ENCODE data around the gene OPCML. TPM values are rescaled to one million over a fixed set of nuclear protein-coding genes. Genes with fewer than 3 reads are reported as not detected.

OPCML gene
- total RNA-seq, 2 donors from 2014 or later, result not detected

- Mint-ChIP-seq H3K27ac (no peak overlapping the region), H3K36me3 (ENCODE audit: low read depth) (peaks cover 5% of the 10 kb centered on the region), H3K4me1 (peaks cover 8% of the 10 kb centered on the region), H3K27me3 (peaks cover 58% of the 10 kb centered on the region), H3K4me3 (no peak overlapping the region)
- no peak for ATAC-seq
- no peaks in the 10 kb centered on the region for H3K9me3 ChIP-seq (ENCODE audit: control insufficient read depth, low read length, poor library complexity, severe bottlenecking)
- DNase-seq, result no peak
Observed at GRCh38 chr11:133064961-133065360, 467.3 kb downstream of the OPCML start.

- DNase-seq (no peak), ATAC-seq (no peak)
- H3K27me3 Mint-ChIP-seq, result peaks cover 62% of the 10 kb centered on the region
- H3K4me1 Mint-ChIP-seq, result peaks cover 8% of the 10 kb centered on the region
- no peaks in the 10 kb centered on the region for H3K9me3 ChIP-seq (ENCODE audit: control insufficient read depth, low read length, poor library complexity, severe bottlenecking)
- no peak overlapping the region for H3K4me3 Mint-ChIP-seq
- H3K27ac Mint-ChIP-seq, result no peak overlapping the region
- peaks cover 5% of the 10 kb centered on the region for H3K36me3 Mint-ChIP-seq (ENCODE audit: low read depth)
Observed at GRCh38 chr11:133064152-133064877, 468.0 kb downstream of the OPCML start.

- H3K36me3 Mint-ChIP-seq (ENCODE audit: low read depth), result no peaks in the 10 kb centered on the region
- H3K27me3 Mint-ChIP-seq, result peaks cover 30% of the 10 kb centered on the region
- H3K27ac Mint-ChIP-seq, result no peak overlapping the region
- H3K9me3 ChIP-seq (ENCODE audit: control insufficient read depth, low read length, poor library complexity, severe bottlenecking), result no peaks in the 10 kb centered on the region
- DNase-seq, result no peak
- no peaks in the 10 kb centered on the region for H3K4me1 Mint-ChIP-seq
- no peak for ATAC-seq
- no peak overlapping the region for H3K4me3 Mint-ChIP-seq
Observed at GRCh38 chr11:133058501-133058900, 473.8 kb downstream of the OPCML start.

- ATAC-seq (no peak), DNase-seq (no peak)
- Mint-ChIP-seq H3K36me3 (ENCODE audit: low read depth) (no peaks in the 10 kb centered on the region), H3K4me3 (no peak overlapping the region), H3K27me3 (peaks cover 14% of the 10 kb centered on the region), H3K27ac (no peak overlapping the region), H3K4me1 (no peaks in the 10 kb centered on the region)
- no peaks in the 10 kb centered on the region for H3K9me3 ChIP-seq (ENCODE audit: control insufficient read depth, low read length, poor library complexity, severe bottlenecking)
Observed at GRCh38 chr11:133053124-133053776, 479.1 kb downstream of the OPCML start.

GRCh38 chr11:133052537-133052936 is 479.8 kb downstream of the OPCML start:
- no peak for DNase-seq
- no peaks in the 10 kb centered on the region for H3K9me3 ChIP-seq (ENCODE audit: control insufficient read depth, low read length, poor library complexity, severe bottlenecking)
- H3K4me1 Mint-ChIP-seq, result no peaks in the 10 kb centered on the region
- no peak overlapping the region for H3K4me3 Mint-ChIP-seq
- H3K36me3 Mint-ChIP-seq (ENCODE audit: low read depth), result no peaks in the 10 kb centered on the region
- no peak overlapping the region for H3K27ac Mint-ChIP-seq
- peaks cover 20% of the 10 kb centered on the region for H3K27me3 Mint-ChIP-seq
- ATAC-seq, result no peak

GRCh38 chr11:133049244-133050019 is 482.9 kb downstream of the OPCML start:
- H3K27me3 Mint-ChIP-seq, result peaks cover 20% of the 10 kb centered on the region
- no peak for ATAC-seq

GRCh38 chr11:133048270-133048669 is 484.0 kb downstream of the OPCML start:
- no peak for ATAC-seq
- Mint-ChIP-seq H3K36me3 (ENCODE audit: low read depth) (no peaks in the 10 kb centered on the region), H3K4me1 (no peaks in the 10 kb centered on the region), H3K27ac (no peak overlapping the region), H3K4me3 (no peak overlapping the region), H3K27me3 (peaks cover 29% of the 10 kb centered on the region)
- no peaks in the 10 kb centered on the region for H3K9me3 ChIP-seq (ENCODE audit: control insufficient read depth, low read length, poor library complexity, severe bottlenecking)
- no peak for DNase-seq

More at GRCh38 chr11:133049244-133050019, 482.9 kb downstream of the OPCML start:
- H3K9me3 ChIP-seq (ENCODE audit: control insufficient read depth, low read length, poor library complexity, severe bottlenecking), result no peaks in the 10 kb centered on the region
- Mint-ChIP-seq H3K36me3 (ENCODE audit: low read depth) (no peaks in the 10 kb centered on the region), H3K4me1 (no peaks in the 10 kb centered on the region), H3K4me3 (no peak overlapping the region), H3K27ac (no peak overlapping the region)
- DNase-seq, result no peak

- no peaks in the 10 kb centered on the region for H3K9me3 ChIP-seq (ENCODE audit: control insufficient read depth, low read length, poor library complexity, severe bottlenecking)
- H3K27ac Mint-ChIP-seq, result no peak overlapping the region
- ATAC-seq, result no peak
- no peak for DNase-seq
- peaks cover 35% of the 10 kb centered on the region for H3K27me3 Mint-ChIP-seq
- no peaks in the 10 kb centered on the region for H3K36me3 Mint-ChIP-seq (ENCODE audit: low read depth)
- no peaks in the 10 kb centered on the region for H3K4me1 Mint-ChIP-seq
- no peak overlapping the region for H3K4me3 Mint-ChIP-seq
Observed at GRCh38 chr11:133047771-133048115, 484.6 kb downstream of the OPCML start.

- H3K9me3 ChIP-seq (ENCODE audit: control insufficient read depth, low read length, poor library complexity, severe bottlenecking), result no peaks in the 10 kb centered on the region
- Mint-ChIP-seq H3K27me3 (peaks cover 35% of the 10 kb centered on the region), H3K27ac (no peak overlapping the region), H3K36me3 (ENCODE audit: low read depth) (no peaks in the 10 kb centered on the region), H3K4me3 (no peak overlapping the region), H3K4me1 (no peaks in the 10 kb centered on the region)
- no peak for ATAC-seq
- DNase-seq, result no peak
Observed at GRCh38 chr11:133047036-133047770, 485.1 kb downstream of the OPCML start.

GRCh38 chr11:133046252-133046651 is 486.0 kb downstream of the OPCML start:
- Mint-ChIP-seq H3K36me3 (ENCODE audit: low read depth) (no peaks in the 10 kb centered on the region), H3K27me3 (peaks cover 34% of the 10 kb centered on the region), H3K4me1 (no peaks in the 10 kb centered on the region), H3K27ac (no peak overlapping the region), H3K4me3 (no peak overlapping the region)
- H3K9me3 ChIP-seq (ENCODE audit: control insufficient read depth, low read length, poor library complexity, severe bottlenecking), result no peaks in the 10 kb centered on the region
- ATAC-seq, result no peak
- no peak for DNase-seq

- H3K27ac Mint-ChIP-seq, result no peak overlapping the region
- H3K36me3 Mint-ChIP-seq (ENCODE audit: low read depth), result no peaks in the 10 kb centered on the region
- DNase-seq, result no peak
- no peaks in the 10 kb centered on the region for H3K4me1 Mint-ChIP-seq
- peaks cover 32% of the 10 kb centered on the region for H3K27me3 Mint-ChIP-seq
- ATAC-seq, result no peak
- H3K4me3 Mint-ChIP-seq, result no peak overlapping the region
- H3K9me3 ChIP-seq (ENCODE audit: control insufficient read depth, low read length, poor library complexity, severe bottlenecking), result no peaks in the 10 kb centered on the region
Observed at GRCh38 chr11:133041928-133042882, 490.1 kb downstream of the OPCML start.

- peaks cover 41% of the 10 kb centered on the region for H3K27me3 Mint-ChIP-seq
- no peaks in the 10 kb centered on the region for H3K36me3 Mint-ChIP-seq (ENCODE audit: low read depth)
- DNase-seq, result no peak
- no peaks in the 10 kb centered on the region for H3K4me1 Mint-ChIP-seq
- no peaks in the 10 kb centered on the region for H3K9me3 ChIP-seq (ENCODE audit: control insufficient read depth, low read length, poor library complexity, severe bottlenecking)
- H3K27ac Mint-ChIP-seq, result no peak overlapping the region
- ATAC-seq, result no peak
- no peak overlapping the region for H3K4me3 Mint-ChIP-seq
Observed at GRCh38 chr11:133041181-133041580, 491.1 kb downstream of the OPCML start.
